HG03066 (cell line): ENCODE data around the gene ADD1.
"Not testable (repeated sequence)": the region's sequence is repeated elsewhere in the genome, so short reads cannot be mapped to it uniquely, and the experiment has no call there.

ENCODE experiments used
- ATAC-seq: cut with Tn5 transposase; IDR thresholded peaks from one replicate; pipeline ENCODE4 v1.9.1; 2021; ENCODE audit warnings: low read depth; ENCODE audit not compliant: unreplicated experiment

The ADD1 gene

DNA sequence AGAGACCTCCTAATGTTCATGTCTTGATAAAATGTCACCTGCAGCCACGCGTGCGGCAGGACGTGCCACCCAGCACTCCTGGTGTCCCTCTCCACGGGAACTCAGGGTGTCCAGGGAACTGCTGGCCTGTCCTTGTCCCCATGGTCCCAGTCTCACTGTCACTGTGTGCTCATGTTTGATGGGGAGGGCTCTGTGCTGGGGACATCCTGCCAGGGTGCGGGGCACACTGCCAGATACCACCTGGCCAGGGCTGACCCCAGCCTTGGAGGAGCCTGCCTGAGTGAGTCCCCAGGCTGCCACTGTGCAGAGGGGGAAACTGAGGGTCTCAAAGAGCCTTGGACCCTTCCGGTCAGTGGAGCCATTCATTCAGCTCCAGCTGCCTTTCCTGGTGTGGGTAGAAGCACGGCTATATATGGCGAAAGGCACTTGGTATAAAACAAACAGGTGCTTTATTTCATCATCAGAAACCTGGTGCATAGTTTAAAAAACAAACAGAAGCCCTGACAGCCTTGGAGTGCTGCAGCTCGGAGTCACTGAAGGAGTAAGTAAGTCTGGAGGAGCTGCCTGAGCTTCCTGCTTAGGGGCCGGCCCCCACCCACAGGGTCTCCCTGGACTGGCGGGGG, 86.6 kb downstream of the ADD1 start:
- no peak for ATAC-seq

GRCh38 chr4:2930758-2931511, 87.3 kb downstream of the ADD1 start:
- no peak for ATAC-seq

- ATAC-seq: no peak
These were observed 88.1 kb downstream of the ADD1 start for GRCh38 chr4:2931512-2932301.

GRCh38 chr4:2932321-2932950, 88.8 kb downstream of the ADD1 start:
- no peak for ATAC-seq

GRCh38 chr4:2932951-2933565, 89.4 kb downstream of the ADD1 start:
- ATAC-seq: no peak

GRCh38 chr4:2933566-2934076, 90.0 kb downstream of the ADD1 start:
- no peak for ATAC-seq

DNA sequence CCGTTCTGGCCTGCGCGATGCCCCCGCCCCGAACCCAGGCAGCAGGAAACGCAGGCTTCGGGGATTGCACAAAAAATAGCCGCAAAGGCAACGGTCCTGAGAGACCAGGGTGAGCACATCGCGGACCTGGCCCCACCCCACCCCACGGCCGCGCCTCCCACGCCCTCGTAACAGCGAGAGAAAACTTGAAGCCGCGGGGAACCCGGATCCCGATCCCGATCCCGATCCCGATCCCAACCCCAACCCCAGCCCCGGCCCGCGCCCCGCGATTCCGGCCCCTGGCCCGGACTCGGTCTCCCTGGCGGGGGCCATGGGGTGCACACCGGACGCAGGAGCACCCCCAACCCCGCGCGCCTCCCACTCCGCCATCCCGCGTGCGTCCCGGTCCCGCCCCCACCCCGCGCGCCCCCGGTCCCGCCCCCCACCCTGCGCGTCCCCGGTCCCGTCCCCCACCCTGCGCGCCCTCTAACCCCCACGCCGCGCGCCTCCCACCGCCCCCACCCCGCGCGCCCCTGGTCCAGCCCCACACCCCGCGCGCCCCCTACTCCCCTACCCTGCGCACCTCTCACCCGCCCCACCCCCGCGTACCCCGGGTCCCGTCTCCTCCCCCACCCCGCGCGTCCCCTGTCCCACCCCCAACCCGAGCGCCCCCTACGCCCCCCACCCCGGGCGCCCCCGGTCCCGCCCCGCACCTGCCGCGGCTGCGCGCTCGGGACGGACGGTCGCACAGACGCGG, 90.6 kb downstream of the ADD1 start:
- no peak for ATAC-seq

- peak; percentile 39 for ATAC-seq
These were observed 91.4 kb downstream of the ADD1 start for GRCh38 chr4:2934813-2935761.

DNA sequence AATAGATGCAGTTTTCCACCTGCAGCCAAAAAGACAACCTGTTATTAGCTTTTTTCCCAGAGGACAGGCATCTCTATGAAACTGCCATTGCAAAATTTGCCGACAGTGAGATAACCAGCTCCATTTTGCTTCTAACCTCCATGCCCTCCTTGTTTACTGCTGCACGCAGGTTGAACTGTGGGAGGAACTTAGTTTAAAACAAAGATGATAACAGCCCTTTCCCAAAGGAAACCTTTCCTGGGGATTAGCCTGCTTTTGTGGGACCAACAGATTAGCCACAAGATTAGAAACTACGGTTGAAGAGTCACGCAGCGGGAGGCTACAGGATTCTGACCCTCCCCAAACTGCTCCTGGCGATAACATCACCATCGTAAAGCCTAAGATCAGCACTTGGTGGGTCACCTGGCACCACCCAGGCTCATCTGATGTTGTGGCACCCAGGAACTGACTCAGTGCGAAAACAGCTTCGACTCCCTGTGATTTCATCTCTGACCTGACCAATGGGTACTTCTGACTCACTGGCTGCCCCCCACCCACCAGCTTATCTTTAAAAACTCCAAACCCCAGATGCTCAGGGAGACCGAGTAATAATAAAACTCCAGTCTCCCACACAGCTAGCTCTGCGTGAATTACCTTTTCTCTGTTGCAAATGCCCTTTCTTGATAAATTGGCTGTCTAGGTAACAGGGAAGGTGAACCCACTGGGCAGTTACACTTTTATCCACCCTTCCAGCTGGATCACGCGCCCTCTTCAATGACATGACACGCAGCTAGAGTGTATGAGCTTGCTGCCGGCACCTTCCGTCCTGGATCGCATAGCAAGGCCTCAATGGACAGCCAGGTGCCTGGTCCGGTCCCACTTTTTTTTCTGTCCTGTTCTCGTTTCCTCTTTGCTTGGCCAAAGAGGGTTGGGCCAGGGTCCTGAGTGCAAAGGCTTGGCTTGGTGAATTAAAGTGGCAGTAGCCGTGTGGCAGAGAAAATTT, 92.4 kb downstream of the ADD1 start:
- no peak for ATAC-seq

DNA sequence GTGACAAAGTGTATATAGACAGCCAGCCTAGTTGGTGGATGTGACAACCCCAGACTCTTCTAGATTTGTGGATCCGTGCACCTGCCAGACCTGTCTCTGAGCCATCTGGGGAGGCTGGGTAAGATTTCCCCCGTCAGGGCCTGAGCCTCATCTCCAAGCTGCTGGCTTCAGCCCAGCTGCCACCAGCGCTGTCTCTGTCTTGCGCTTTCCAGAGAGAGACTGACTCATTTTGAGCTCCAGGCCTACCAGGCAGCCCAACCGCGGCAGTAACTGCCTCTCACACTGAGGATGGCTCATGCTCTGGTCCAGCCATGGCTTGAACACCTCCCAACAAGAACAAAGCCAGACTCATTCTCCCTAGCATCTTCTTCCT, 93.1 kb downstream of the ADD1 start:
- ATAC-seq: peak; percentile 40

GRCh38 chr4:2937146-2937857, 93.7 kb downstream of the ADD1 start:
- ATAC-seq: peak; percentile 21

DNA sequence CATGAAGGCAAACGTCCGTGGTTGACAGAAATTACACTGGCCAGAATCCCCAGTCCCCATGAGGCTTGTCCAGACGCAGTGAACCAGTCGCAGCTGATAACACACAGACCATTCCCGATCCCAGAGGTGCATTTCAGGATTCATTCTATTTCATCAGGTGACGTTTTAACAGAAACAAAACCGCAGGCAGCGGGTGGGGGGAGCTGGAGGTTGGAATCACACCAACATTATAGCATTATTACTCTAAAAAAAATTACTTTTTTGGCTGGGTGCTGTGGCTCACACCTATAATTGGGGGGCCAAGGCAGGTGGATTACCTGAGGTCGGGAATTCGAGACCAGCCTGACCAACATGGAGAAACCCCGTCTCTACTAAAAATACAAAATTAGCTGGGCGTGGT, 94.3 kb downstream of the ADD1 start:
- no peak for ATAC-seq

GRCh38 chr4:2938411-2938810, 94.8 kb downstream of the ADD1 start:
- not testable (repeated sequence) for ATAC-seq

- ATAC-seq: no peak
These were observed 95.3 kb downstream of the ADD1 start for GRCh38 chr4:2938906-2939305.

- ATAC-seq: no peak
These were observed 96.0 kb downstream of the ADD1 start for GRCh38 chr4:2939383-2940243.
